Liver (tissue), 9 donors: Measurements from ENCODE around the gene JMJD4. TPM values are rescaled to one million over a fixed set of nuclear protein-coding genes. Genes with fewer than 3 reads are reported as not detected.

ENCODE experiments used
- DNase-seq: peaks from one replicate; pipeline ENCODE4 v3.0.0-alpha.2; 2017; ENCODE audit warnings: low spot score
- H3K27ac ChIP-seq, 2 donors: one replicate each; pipeline ENCODE4 v1.7.0; 2013; ENCODE audit warnings: inconsistent platforms in 2 of 2, low read length in 2 of 2, control low read depth in 1 of 2, low read depth in 1 of 2, mild to moderate bottlenecking in 1 of 2
- H3K27me3 ChIP-seq, 4 donors: one replicate each; pipeline versions ENCODE4 v1.6.1 to v1.7.0; 2013; ENCODE audit warnings: low read length in 3 of 4, inconsistent platforms in 1 of 4, mild to moderate bottlenecking in 1 of 4, moderate library complexity in 1 of 4; ENCODE audit not compliant: control insufficient read depth in 4 of 4, insufficient read depth in 4 of 4
- H3K36me3 ChIP-seq, 4 donors: one replicate each; pipeline versions ENCODE4 v1.6.1 to v1.7.0; 2013; ENCODE audit warnings: low read length in 3 of 4, mild to moderate bottlenecking in 3 of 4, low read depth in 1 of 4, moderate library complexity in 1 of 4; ENCODE audit not compliant: control insufficient read depth in 4 of 4, insufficient read depth in 3 of 4
- H3K4me1 ChIP-seq, 4 donors: one replicate each; pipeline versions ENCODE4 v1.6.1 to v1.7.0; 2013; ENCODE audit warnings: low read length in 3 of 4, mild to moderate bottlenecking in 3 of 4, moderate library complexity in 1 of 4; ENCODE audit not compliant: control insufficient read depth in 4 of 4, insufficient read depth in 4 of 4
- H3K4me3 ChIP-seq, 3 donors: one replicate each; pipeline versions ENCODE4 v1.6.1 to v1.7.0; 2013; ENCODE audit warnings: low read length in 3 of 3, control low read depth in 1 of 3, low read depth in 1 of 3, mild to moderate bottlenecking in 1 of 3
- H3K9ac ChIP-seq, 2 donors: one replicate each; pipeline ENCODE4 v1.7.0; 2013; ENCODE audit warnings: low read length in 2 of 2, mild to moderate bottlenecking in 2 of 2, moderate library complexity in 2 of 2, control low read depth in 1 of 2, low read depth in 1 of 2
- H3K9me3 ChIP-seq, 4 donors: one replicate each; pipeline versions ENCODE4 v1.6.1 to v1.7.0; 2013; ENCODE audit warnings: low read length in 3 of 4; ENCODE audit not compliant: control insufficient read depth in 4 of 4
- ATF3 ChIP-seq: IDR thresholded peaks from 2 replicates; pipeline ENCODE4 v1.6.1; 2016; ENCODE audit warnings: antibody characterized with exemption
- CTCF ChIP-seq: fragments of 150-350 bp; IDR thresholded peaks from 2 replicates; pipeline ENCODE4 v1.5.1; 2017; ENCODE audit warnings: improper control_type of control experiment, low read depth, low read length; ENCODE audit not compliant: missing input control
- EGR1 ChIP-seq, 2 donors: IDR thresholded peaks; 2 replicates each; pipeline ENCODE4 v1.6.1; 2016 to 2018; ENCODE audit warnings: antibody characterized with exemption in 2 of 2, low read depth in 2 of 2
- FOXA1 ChIP-seq: IDR thresholded peaks from 2 replicates; pipeline ENCODE4 v1.6.1; 2016; ENCODE audit warnings: antibody characterized with exemption
- GABPA ChIP-seq, 2 donors: IDR thresholded peaks in 1 of 2; conservative IDR thresholded peaks in 1 of 2; 2 replicates each; pipeline ENCODE4 v1.6.1; 2016; ENCODE audit warnings: antibody characterized with exemption in 2 of 2, mild to moderate bottlenecking in 1 of 2, moderate library complexity in 1 of 2
- HNF4A ChIP-seq, 2 donors: conservative IDR thresholded peaks; 2 replicates each; pipeline ENCODE4 v1.6.1; 2016; ENCODE audit warnings: antibody characterized with exemption in 2 of 2, mild to moderate bottlenecking in 2 of 2
- HNF4G ChIP-seq: IDR thresholded peaks from 2 replicates; pipeline ENCODE4 v1.6.1; 2016; ENCODE audit warnings: antibody characterized with exemption
- JUND ChIP-seq, 2 donors: IDR thresholded peaks; 2 replicates each; pipeline ENCODE4 v1.6.1; 2016; ENCODE audit warnings: antibody characterized with exemption in 2 of 2
- MAX ChIP-seq: IDR thresholded peaks from 2 replicates; pipeline ENCODE4 v1.6.1; 2016; ENCODE audit warnings: antibody characterized with exemption
- REST ChIP-seq: IDR thresholded peaks from 2 replicates; pipeline ENCODE4 v1.6.1; 2016; ENCODE audit warnings: antibody characterized with exemption, mild to moderate bottlenecking
- RXRA ChIP-seq, 2 donors: IDR thresholded peaks; 2 replicates each; pipeline ENCODE4 v1.6.1; 2017 to 2018; ENCODE audit warnings: antibody characterized with exemption in 2 of 2, mild to moderate bottlenecking in 1 of 2
- SP1 ChIP-seq: IDR thresholded peaks from 2 replicates; pipeline ENCODE4 v1.6.1; 2018; ENCODE audit warnings: antibody characterized with exemption, mild to moderate bottlenecking
- YY1 ChIP-seq: IDR thresholded peaks from 2 replicates; pipeline ENCODE4 v1.6.1; 2016; ENCODE audit warnings: antibody characterized with exemption, mild to moderate bottlenecking
- WGBS: extraction: QIAGEN DNeasy Blood & Tissue Kit; methylation state at CpG from one replicate; pipeline ENCODE4 v1.1.7; 2013; 5-methylcytosine and 5-hydroxymethylcytosine counted together
- polyA plus RNA-seq, 2 donors: library from polyadenylated mRNA; stranded (reverse) in 1 of 2; unstranded in 1 of 2; fragments of 200-250 nt in 1 of 2; fragments of >200 nt in 1 of 2; fragmentation: Nextera tagmentation in 1 of 2; extraction: Ambion mirVana in 1 of 2; gene quantifications; one replicate each; pipeline versions ENCODE4 v1.2.1 to v1.2.3, GENCODE V29; 2013 to 2015
- total RNA-seq, 2 donors: library from RNA; depleted of rRNA; stranded (reverse); fragments of >200 nt; gene quantifications; one replicate each; pipeline ENCODE4 v1.2.3, GENCODE V29; 2014
- donor health status: healthy.
- donor health status: healthy.
- donor health status: healthy.
- donor health status: healthy.
- donor health status: healthy.

JMJD4 gene
- total and polyA plus RNA-seq, 4 donors, result 12.4 to 22.1 (median 14.1) TPM

- no peak for TF ChIP-seq ATF3
- no peak for TF ChIP-seq RXRA (IDR thresholded peaks at IDR 0.05)
- TF ChIP-seq EGR1 (IDR thresholded peaks at IDR 0.05; ENCODE audit: low read depth in 2 of 2), result no peak
These were observed 30.3 kb upstream of the JMJD4 start (continued) for GRCh38 chr1:227765261-227766014.

GRCh38 chr1:227764019-227764391, 28.9 kb upstream of the JMJD4 start:
- 91% methylated on average over 7 of the region's 7 CpGs for WGBS

GRCh38 chr1:227763246-227764018, 28.3 kb upstream of the JMJD4 start:
- H3K27ac ChIP-seq, result no peak overlapping the region
- 96% methylated on average over 16 of the region's 16 CpGs for WGBS
- no peak for TF ChIP-seq SP1
- no peak for TF ChIP-seq HNF4G
- no peak for TF ChIP-seq YY1
- TF ChIP-seq GABPA (IDR thresholded peaks at IDR 0.05 in 1 of 2, conservative IDR thresholded peaks at IDR 0.05 in 1 of 2), result no peak
- TF ChIP-seq FOXA1, result no peak
- TF ChIP-seq RXRA (IDR thresholded peaks at IDR 0.05), result no peak
- no peak for TF ChIP-seq JUND (IDR thresholded peaks at IDR 0.05)
- TF ChIP-seq EGR1 (IDR thresholded peaks at IDR 0.05; ENCODE audit: low read depth in 2 of 2), result no peak
- TF ChIP-seq HNF4A (conservative IDR thresholded peaks at IDR 0.05), result no peak
- no peak for TF ChIP-seq MAX
- TF ChIP-seq CTCF, result no peak
- no peak for TF ChIP-seq REST

More at GRCh38 chr1:227764019-227764391, 28.9 kb upstream of the JMJD4 start:
- no peaks in the 10 kb centered on the region for H3K27me3 ChIP-seq
- H3K9ac ChIP-seq, result no peak overlapping the region
- DNase-seq, result no peak
- TF ChIP-seq EGR1 (IDR thresholded peaks at IDR 0.05; ENCODE audit: low read depth in 2 of 2) (no peak), REST (no peak)
- peaks cover 1 to 24% (median 14%) of the 10 kb centered on the region in 4 donors for H3K4me1 ChIP-seq
- peaks cover 3 to 38% (median 26%) of the 10 kb centered on the region in 4 donors for H3K36me3 ChIP-seq
- no peak overlapping the region for H3K27ac ChIP-seq
- H3K9me3 ChIP-seq, result no peaks in the 10 kb centered on the region
- no peak overlapping the region for H3K4me3 ChIP-seq

More at GRCh38 chr1:227763246-227764018, 28.3 kb upstream of the JMJD4 start:
- Histone ChIP-seq H3K9me3 (no peaks in the 10 kb centered on the region), H3K4me3 (no peak overlapping the region), H3K9ac (no peak overlapping the region), H3K27me3 (no peaks in the 10 kb centered on the region), H3K36me3 (peaks cover 0 to 38% (median 26%) of the 10 kb centered on the region in 4 donors), H3K4me1 (peaks cover 1 to 24% (median 14%) of the 10 kb centered on the region in 4 donors)
- DNase-seq, result no peak
